ENCODE measurements around the gene LRRC36.
A peak's percentile ranks its signal among the peaks of the same experiment; 100 is the strongest.

The LRRC36 gene

GRCh38 chr16:67304020-67304419 lies 22.6 kb upstream of the LRRC36 start:
- no peak for TF ChIP-seq CTCF (IDR thresholded peaks at IDR 0.05; ENCODE audit: low read depth, low read length)
- in situ Hi-C loops (cut with HindIII; ENCODE audit: low sequenced_read_pairs) = no loop called here
- H3K4me3 ChIP-seq (ENCODE audit: low read depth, low read length) = no peak overlapping the region
- DNase-seq (ENCODE audit: low read depth, low spot score) = no peak

GRCh38 chr16:67305216-67306071 lies 21.2 kb upstream of the LRRC36 start:
- no peak for TF ChIP-seq CTCF (IDR thresholded peaks at IDR 0.05; ENCODE audit: low read depth, low read length)
- in situ Hi-C loops (cut with HindIII; ENCODE audit: low sequenced_read_pairs) = no loop called here
- no peak overlapping the region for H3K4me3 ChIP-seq (ENCODE audit: low read depth, low read length)
- no peak for DNase-seq (ENCODE audit: low read depth, low spot score)

- H3K4me3 ChIP-seq (ENCODE audit: low read depth, low read length) = no peak overlapping the region
- no peak for TF ChIP-seq CTCF (IDR thresholded peaks at IDR 0.05; ENCODE audit: low read depth, low read length)
- in situ Hi-C loops (cut with HindIII; ENCODE audit: low sequenced_read_pairs) = no loop called here
- DNase-seq (ENCODE audit: low read depth, low spot score) = no peak
Measured at GRCh38 chr16:67310561-67310960, 16.1 kb upstream of the LRRC36 start.

GRCh38 chr16:67311607-67312488 lies 14.8 kb upstream of the LRRC36 start:
- in situ Hi-C loops (cut with HindIII; ENCODE audit: low sequenced_read_pairs) = no loop called here
- peak; percentile 99 for DNase-seq (ENCODE audit: low read depth, low spot score)

GRCh38 chr16:67312719-67313118 lies 13.9 kb upstream of the LRRC36 start:
- no peak for DNase-seq (ENCODE audit: low read depth, low spot score)
- no peak for TF ChIP-seq CTCF (IDR thresholded peaks at IDR 0.05; ENCODE audit: low read depth, low read length)
- in situ Hi-C loops (cut with HindIII; ENCODE audit: low sequenced_read_pairs) = no loop called here
- H3K4me3 ChIP-seq (ENCODE audit: low read depth, low read length) = no peak overlapping the region

More at GRCh38 chr16:67311607-67312488, 14.8 kb upstream of the LRRC36 start:
- TF ChIP-seq CTCF (IDR thresholded peaks at IDR 0.05; ENCODE audit: low read depth, low read length) = no peak
- H3K4me3 ChIP-seq (ENCODE audit: low read depth, low read length) = no peak overlapping the region

GRCh38 chr16:67317853-67318252 lies 8.8 kb upstream of the LRRC36 start:
- DNase-seq (ENCODE audit: low read depth, low spot score) = no peak
- in situ Hi-C loops (cut with HindIII; ENCODE audit: low sequenced_read_pairs) = no loop called here
- H3K4me3 ChIP-seq (ENCODE audit: low read depth, low read length) = no peak overlapping the region
- no peak for TF ChIP-seq CTCF (IDR thresholded peaks at IDR 0.05; ENCODE audit: low read depth, low read length)
